DND-41 (cell line): Measurements from ENCODE around the gene RRP9.

Experiments used
- ATAC-seq: fragments of 200-7000 bp; cut with Tn5 transposase; 3 replicates; pipeline ENCODE4 v1.9.1; 2021; ENCODE audit warnings: low read depth; ENCODE audit not compliant: insufficient read depth
- DNase-seq: peaks from one replicate; pipeline ENCODE4 v3.0.0-alpha.2; 2020
- H2AFZ ChIP-seq: 2 replicates; pipeline ENCODE4 v1.6.0; 2012; ENCODE audit warnings: low read depth, low read length
- H3K27ac ChIP-seq: 2 replicates; pipeline ENCODE4 v1.5.1; 2012; ENCODE audit warnings: low read length, inconsistent platforms
- H3K27me3 ChIP-seq: fragments of 200-600 bp; sonication (generic); 2 replicates; pipeline ENCODE4 v1.6.0; 2012; ENCODE audit warnings: low read length, mild to moderate bottlenecking, inconsistent platforms; ENCODE audit not compliant: insufficient read depth, poor library complexity
- H3K36me3 ChIP-seq: 2 replicates; pipeline ENCODE4 v1.5.1; 2012; ENCODE audit warnings: low read length, inconsistent platforms; ENCODE audit not compliant: insufficient read depth
- H3K4me1 ChIP-seq: 2 replicates; pipeline ENCODE4 v1.5.1; 2012; ENCODE audit warnings: mild to moderate bottlenecking, low read length; ENCODE audit not compliant: insufficient read depth
- H3K4me2 ChIP-seq: 2 replicates; pipeline ENCODE4 v1.6.0; 2012; ENCODE audit warnings: mild to moderate bottlenecking, moderate library complexity, low read length, inconsistent platforms; ENCODE audit not compliant: insufficient read depth
- H3K4me3 ChIP-seq, 2 experiments: fragments of 200-600 bp in 1 of 2; shearing (Covaris generic) in 1 of 2; 2 replicates each; pipeline ENCODE4 v1.5.1; 2012 to 2016; ENCODE audit warnings: inconsistent platforms in 2 of 2, low read length in 2 of 2, mild to moderate bottlenecking in 2 of 2, low read depth in 1 of 2, moderate library complexity in 1 of 2
- H3K79me2 ChIP-seq: 2 replicates; pipeline ENCODE4 v1.6.0; 2012; ENCODE audit warnings: low read length, inconsistent platforms; ENCODE audit not compliant: insufficient read depth
- H3K9ac ChIP-seq: 2 replicates; pipeline ENCODE4 v1.6.0; 2012; ENCODE audit warnings: low read depth, mild to moderate bottlenecking, inconsistent platforms, low read length, moderate library complexity
- H3K9me3 ChIP-seq: 2 replicates; pipeline ENCODE4 v1.5.1; 2012; ENCODE audit warnings: low read length, moderate library complexity, mild to moderate bottlenecking, inconsistent platforms; ENCODE audit not compliant: insufficient read depth, severe bottlenecking
- H4K20me1 ChIP-seq: 2 replicates; pipeline ENCODE4 v1.6.0; 2012; ENCODE audit warnings: low read length; ENCODE audit not compliant: insufficient read depth
- CTCF ChIP-seq: IDR thresholded peaks from 2 replicates; pipeline ENCODE4 v1.5.1; 2012; ENCODE audit warnings: borderline replicate concordance, low read length, moderate library complexity, mild to moderate bottlenecking; ENCODE audit not compliant: poor library complexity, severe bottlenecking; ENCODE audit errors: extremely low read depth
- EZH2 ChIP-seq: IDR thresholded peaks from 3 replicates; pipeline ENCODE4 v1.6.1; 2012; ENCODE audit warnings: borderline replicate concordance, low read depth, mild to moderate bottlenecking, moderate library complexity, low read length, inconsistent platforms; ENCODE audit not compliant: severe bottlenecking

RRP9 gene

GRCh38 chr3:51963951-51964451 is 22.3 kb upstream of the RRP9 start:
- Histone ChIP-seq H3K27ac (no peak overlapping the region), H2AFZ (no peak overlapping the region), H3K4me3 (no peak overlapping the region), H3K4me1 (peaks cover 25% of the 10 kb centered on the region), H4K20me1 (no peaks in the 10 kb centered on the region; the same call in 1 of the 2 replicates), H3K36me3 (no peaks in the 10 kb centered on the region; the same call in 1 of the 2 replicates), H3K79me2 (no peaks in the 10 kb centered on the region), H3K9me3 (no peaks in the 10 kb centered on the region), H3K4me2 (no peak overlapping the region), H3K9ac (no peak overlapping the region), H3K27me3 (no peaks in the 10 kb centered on the region)
- DNase-seq (no peak), ATAC-seq (no peak)
- TF ChIP-seq CTCF (no peak), EZH2 (no peak)

GRCh38 chr3:51962854-51963530 is 21.3 kb upstream of the RRP9 start:
- no peak for ATAC-seq
- TF ChIP-seq EZH2 (no peak), CTCF (no peak)
- Histone ChIP-seq H3K79me2 (no peaks in the 10 kb centered on the region), H3K4me1 (peaks cover 16% of the 10 kb centered on the region), H3K9ac (no peak overlapping the region), H3K27me3 (no peaks in the 10 kb centered on the region), H3K4me2 (no peak overlapping the region), H3K9me3 (no peaks in the 10 kb centered on the region), H3K27ac (no peak overlapping the region), H2AFZ (no peak overlapping the region), H3K36me3 (no peaks in the 10 kb centered on the region), H4K20me1 (no peaks in the 10 kb centered on the region; the same call in 1 of the 2 replicates), H3K4me3 (no peak overlapping the region)
- no peak for DNase-seq

- H3K9me3 ChIP-seq: no peaks in the 10 kb centered on the region
- H3K4me1 ChIP-seq: peaks cover 9% of the 10 kb centered on the region
- no peak overlapping the region for H3K27ac ChIP-seq
- H3K4me2 ChIP-seq: no peak overlapping the region
- no peak overlapping the region for H3K9ac ChIP-seq
- no peaks in the 10 kb centered on the region for H4K20me1 ChIP-seq
- TF ChIP-seq EZH2: no peak
- no peak for TF ChIP-seq CTCF
- no peak overlapping the region for H3K4me3 ChIP-seq
- no peaks in the 10 kb centered on the region for H3K79me2 ChIP-seq
- H3K36me3 ChIP-seq: no peaks in the 10 kb centered on the region
- H2AFZ ChIP-seq: no peak overlapping the region
- ATAC-seq: no peak
- no peak for DNase-seq
- H3K27me3 ChIP-seq: no peaks in the 10 kb centered on the region
Measured at GRCh38 chr3:51961602-51962569, 20.2 kb upstream of the RRP9 start.
